H1 (cell line): ENCODE measurements around the gene INAVA. TPM values are rescaled to one million over a fixed set of nuclear protein-coding genes. Genes with fewer than 3 reads are reported as not detected.

ENCODE experiments used
- CTCF ChIA-PET: fragments of 300-600 bp; sonication (Branson Sonifier 250); formaldehyde crosslinking; loops from one replicate; lab custom pipeline; 2021; ENCODE audit not compliant: partially characterized antibody; lab: Charles Lee
- POLR2A ChIA-PET: fragments of 300-600 bp; sonication (Branson Sonifier 250); formaldehyde crosslinking; loops from one replicate; lab custom pipeline; 2021; ENCODE audit warnings: inconsistent platforms; ENCODE audit not compliant: partially characterized antibody; lab: Charles Lee
- DNase-seq, 2 experiments: peaks; one replicate each; pipeline versions ENCODE4 v3.0.0 to v3.0.0-alpha.2; 2010 to 2022; ENCODE audit warnings: low spot score in 2 of 2, low read depth in 1 of 2, mixed read lengths in 1 of 2
- FAIRE-seq: peaks from 2 replicates; lab custom pipeline; 2011; peaks lifted over from hg19 to GRCh38; lab: Jason Lieb, UNC
- H2AFZ ChIP-seq: 2 replicates; pipeline ENCODE4 v1.8.1; 2012; ENCODE audit warnings: low read length, inconsistent platforms
- H2AK5ac ChIP-seq: 2 replicates; pipeline ENCODE4 v1.6.1; 2013; ENCODE audit warnings: low read depth, low read length
- H2BK120ac ChIP-seq: replicated peaks from 2 replicates; pipeline ENCODE3; 2013; ENCODE audit warnings: low read depth, low read length, inconsistent platforms
- H2BK12ac ChIP-seq: 2 replicates; pipeline ENCODE4 v1.6.1; 2013; ENCODE audit warnings: low read depth, low read length
- H2BK15ac ChIP-seq: 2 replicates; pipeline ENCODE4 v1.6.1; 2013; ENCODE audit warnings: low read length
- H2BK20ac ChIP-seq: 2 replicates; pipeline ENCODE4 v1.6.1; 2013; ENCODE audit warnings: low read length
- H2BK5ac ChIP-seq: 2 replicates; pipeline ENCODE4 v1.6.1; 2013; ENCODE audit warnings: low read depth, low read length
- H3K14ac ChIP-seq: 2 replicates; pipeline ENCODE4 v1.6.1; 2013; ENCODE audit warnings: inconsistent platforms; ENCODE audit not compliant: insufficient read length
- H3K18ac ChIP-seq: 2 replicates; pipeline ENCODE4 v1.6.1; 2013; ENCODE audit warnings: low read length; ENCODE audit errors: extremely low read depth
- H3K23ac ChIP-seq: 2 replicates; pipeline ENCODE4 v1.6.1; 2013; ENCODE audit warnings: inconsistent platforms; ENCODE audit not compliant: insufficient read length
- H3K23me2 ChIP-seq: 2 replicates; pipeline ENCODE4 v1.6.1; 2013; ENCODE audit warnings: low read depth, low read length
- H3K27ac ChIP-seq: 2 replicates; pipeline ENCODE4 v1.6.1; 2011; ENCODE audit warnings: low read depth, low read length, inconsistent platforms
- H3K27me3 ChIP-seq, 4 experiments: replicated peaks in 1 of 4; 1 replicate in 1 of 4; 2 replicates in 3 of 4; pipeline versions ENCODE4 v1.6.1 to v1.8.1; 2011 to 2013; ENCODE audit warnings: low read length in 3 of 4, mild to moderate bottlenecking in 3 of 4, inconsistent platforms in 2 of 4, mixed read lengths in 2 of 4, moderate library complexity in 1 of 4; ENCODE audit not compliant: control insufficient read depth in 3 of 4, insufficient read depth in 3 of 4; ENCODE audit errors: extremely low read depth in 1 of 4
- H3K36me3 ChIP-seq, 4 experiments: 2 replicates each; pipeline versions ENCODE4 v1.6.1 to v1.8.1; 2011 to 2013; ENCODE audit warnings: mild to moderate bottlenecking in 4 of 4, low read length in 3 of 4, moderate library complexity in 2 of 4, control low read depth in 1 of 4, inconsistent platforms in 1 of 4; ENCODE audit not compliant: insufficient read depth in 4 of 4, control insufficient read depth in 2 of 4
- H3K4ac ChIP-seq: replicated peaks from 2 replicates; pipeline ENCODE3; 2013; ENCODE audit warnings: low read length, low read depth, mixed read lengths, inconsistent platforms; ENCODE audit not compliant: insufficient read length
- H3K4me1 ChIP-seq, 4 experiments: replicated peaks in 1 of 4; 1 replicate in 1 of 4; 2 replicates in 3 of 4; pipeline versions ENCODE4 v1.6.1 to v1.8.1; 2011 to 2013; ENCODE audit warnings: low read length in 3 of 4, inconsistent platforms in 2 of 4, mixed read lengths in 1 of 4; ENCODE audit not compliant: insufficient read depth in 4 of 4, control insufficient read depth in 3 of 4
- H3K4me2 ChIP-seq, 2 experiments: 2 replicates each; pipeline versions ENCODE4 v1.6.1 to v1.8.1; 2011 to 2013; ENCODE audit warnings: low read depth in 2 of 2, low read length in 2 of 2, control low read depth in 1 of 2, inconsistent platforms in 1 of 2, mild to moderate bottlenecking in 1 of 2; ENCODE audit not compliant: insufficient read depth in 1 of 2
- H3K4me3 ChIP-seq, 4 experiments: fragments of 200-600, 300-600 bp in 1 of 4; sonication (generic), shearing (Covaris generic), sonication (Bioruptor Twin) in 1 of 4; 2 replicates each; pipeline versions ENCODE4 v1.5.1 to v1.8.1; 2011 to 2016; ENCODE audit warnings: low read length in 4 of 4, low read depth in 3 of 4, control low read depth in 2 of 4, inconsistent platforms in 2 of 4, mild to moderate bottlenecking in 2 of 4, mixed read lengths in 1 of 4, moderate library complexity in 1 of 4; ENCODE audit not compliant: insufficient read depth in 2 of 4; ENCODE audit errors: extremely low read depth in 1 of 4
- H3K56ac ChIP-seq: replicated peaks from 2 replicates; pipeline ENCODE3; 2013; ENCODE audit warnings: low read depth, mild to moderate bottlenecking, mixed read lengths, low read length, inconsistent platforms; ENCODE audit not compliant: insufficient read length
- H3K79me1 ChIP-seq: 2 replicates; pipeline ENCODE4 v1.6.1; 2013; ENCODE audit warnings: low read depth, low read length, control low read depth
- H3K79me2 ChIP-seq, 2 experiments: 2 replicates each; pipeline versions ENCODE4 v1.6.1 to v1.8.1; 2012 to 2013; ENCODE audit warnings: low read length in 2 of 2, mild to moderate bottlenecking in 2 of 2, inconsistent platforms in 1 of 2; ENCODE audit not compliant: insufficient read depth in 2 of 2, control insufficient read depth in 1 of 2
- H3K9ac ChIP-seq, 4 experiments: replicated peaks in 1 of 4; 1 replicate in 1 of 4; 2 replicates in 3 of 4; pipeline versions ENCODE4 v1.6.1 to v1.8.1; 2011 to 2013; ENCODE audit warnings: low read depth in 3 of 4, low read length in 3 of 4, control low read depth in 2 of 4, mild to moderate bottlenecking in 2 of 4, moderate library complexity in 2 of 4, inconsistent platforms in 1 of 4; ENCODE audit errors: extremely low read depth in 1 of 4
- H3K9me3 ChIP-seq, 2 experiments: 2 replicates each; pipeline versions ENCODE4 v1.6.1 to v1.8.1; 2012 to 2013; ENCODE audit warnings: mild to moderate bottlenecking in 2 of 2, moderate library complexity in 2 of 2, control low read depth in 1 of 2, inconsistent platforms in 1 of 2, low read depth in 1 of 2, low read length in 1 of 2, mixed read lengths in 1 of 2; ENCODE audit not compliant: insufficient read depth in 2 of 2
- H4K20me1 ChIP-seq, 2 experiments: replicated peaks in 1 of 2; 2 replicates each; pipeline versions ENCODE3 to v1.8.1; 2011 to 2013; ENCODE audit warnings: inconsistent platforms in 2 of 2, low read length in 2 of 2, mild to moderate bottlenecking in 1 of 2; ENCODE audit not compliant: insufficient read depth in 2 of 2, control insufficient read depth in 1 of 2
- H4K5ac ChIP-seq: 2 replicates; pipeline ENCODE4 v1.6.1; 2013; ENCODE audit warnings: low read length, low read depth, mixed read lengths, inconsistent platforms; ENCODE audit not compliant: insufficient read length
- H4K8ac ChIP-seq: 2 replicates; pipeline ENCODE4 v1.8.0; 2013; ENCODE audit warnings: mild to moderate bottlenecking, moderate library complexity, low read length, inconsistent platforms; ENCODE audit not compliant: insufficient read depth; ENCODE audit errors: extremely low read depth
- H4K91ac ChIP-seq: replicated peaks from 2 replicates; pipeline ENCODE3; 2013; ENCODE audit warnings: low read length, mixed read lengths, inconsistent platforms; ENCODE audit not compliant: insufficient read length
- ASH2L ChIP-seq: fragments of 200-600, 300-600 bp; sonication (generic); IDR thresholded peaks from one replicate; pipeline ENCODE4 v1.7.1; 2017; ENCODE audit warnings: low read length
- CBX5 ChIP-seq: fragments of 300-800, 300-1000 bp; sonication (generic); IDR thresholded peaks from 2 replicates; pipeline ENCODE4 v1.7.1; 2016; ENCODE audit warnings: antibody characterized with exemption, low read length, low read depth
- CEBPB ChIP-seq: IDR thresholded peaks from 2 replicates; pipeline ENCODE4 v1.6.1; 2012; ENCODE audit warnings: low read depth, low read length
- EGR1 ChIP-seq: IDR thresholded peaks from 2 replicates; pipeline ENCODE4 v1.6.1; 2011; ENCODE audit warnings: low read depth, low read length, borderline replicate concordance
- EP300 ChIP-seq, 2 experiments: IDR thresholded peaks; 1 replicate in 1 of 2; 2 replicates in 1 of 2; pipeline ENCODE4 v1.6.1; 2011 to 2012; ENCODE audit warnings: low read depth in 2 of 2, low read length in 2 of 2, mild to moderate bottlenecking in 2 of 2, borderline replicate concordance in 1 of 2, inconsistent platforms in 1 of 2, moderate library complexity in 1 of 2
- EZH2 ChIP-seq: fragments of 200-600 bp; sonication (generic); IDR thresholded peaks from 2 replicates; pipeline ENCODE4 v1.7.1; 2012; ENCODE audit warnings: low read depth, mild to moderate bottlenecking, moderate library complexity, low read length, inconsistent platforms; ENCODE audit not compliant: severe bottlenecking
- GTF2F1 ChIP-seq: IDR thresholded peaks from 2 replicates; pipeline ENCODE4 v1.6.1; 2012; ENCODE audit warnings: low read depth, low read length, improper control_type of control experiment, borderline replicate concordance
- MAFK ChIP-seq: IDR thresholded peaks from 2 replicates; pipeline ENCODE4 v1.6.1; 2012; ENCODE audit warnings: low read depth, mild to moderate bottlenecking, improper control_type of control experiment, low read length
- POU5F1 ChIP-seq: IDR thresholded peaks from 2 replicates; pipeline ENCODE4 v1.6.1; 2011; ENCODE audit warnings: low read depth, mild to moderate bottlenecking, low read length, moderate library complexity
- RXRA ChIP-seq: IDR thresholded peaks from 2 replicates; pipeline ENCODE4 v1.6.1; 2011; ENCODE audit warnings: low read depth, mild to moderate bottlenecking, low read length, moderate library complexity; ENCODE audit not compliant: insufficient read depth
- SIRT6 ChIP-seq: IDR thresholded peaks from one replicate; pipeline ENCODE4 v1.7.1; 2012; ENCODE audit warnings: low read length, inconsistent platforms
- SP4 ChIP-seq: IDR thresholded peaks from 2 replicates; pipeline ENCODE4 v1.6.1; 2012; ENCODE audit warnings: low read length, inconsistent platforms
- whole genome bisulfite sequencing, 2 experiments: shearing (Covaris generic) in 1 of 2; methylation state at CpG; one replicate each; pipeline versions ENCODE4 v1.1.6 to v1.1.7; 2013 to 2015; ENCODE audit warnings: low lambda C conversion rate in 2 of 2, mixed read lengths in 2 of 2, inconsistent platforms in 1 of 2, low coverage in 1 of 2, missing lambda C conversion rate in 1 of 2; ENCODE audit not compliant: insufficient replicate concordance in 2 of 2, insufficient coverage in 1 of 2, insufficient read length in 1 of 2; ENCODE audit errors: extremely low coverage in 1 of 2, missing lambda C conversion rate in 1 of 2; 5-methylcytosine and 5-hydroxymethylcytosine counted together
- polyA plus RNA-seq, 7 experiments: library from polyadenylated mRNA; depleted of rRNA in 3 of 7; stranded (reverse) in 5 of 7; unstranded in 2 of 7; fragments of >200 nt in 5 of 7; fragments of 200-250 nt in 2 of 7; gene quantifications; 1 replicate in 5 of 7; 2 replicates in 1 of 7; 4 replicates in 1 of 7; pipeline versions ENCODE4 v1.2.1 to v1.2.3, GENCODE V29; 2011 to 2013; ENCODE audit warnings: missing spikeins in 2 of 7, mixed read lengths in 2 of 7
- total RNA-seq: library from RNA; stranded (reverse); fragmentation: NEBNext Ultra II Directional; extraction: Animal tissue kit (Norgen Biotek cat#: 25700); gene quantifications from 2 replicates; pipeline ENCODE4 v1.2.1, GENCODE V29; 2021

Gene INAVA
- total and polyA plus RNA-seq, 2 of the 8 experiments (the other 6 are each of a cell fraction or from before 2014, with no cell fraction given): 46.8 to 49.3 TPM

DNA sequence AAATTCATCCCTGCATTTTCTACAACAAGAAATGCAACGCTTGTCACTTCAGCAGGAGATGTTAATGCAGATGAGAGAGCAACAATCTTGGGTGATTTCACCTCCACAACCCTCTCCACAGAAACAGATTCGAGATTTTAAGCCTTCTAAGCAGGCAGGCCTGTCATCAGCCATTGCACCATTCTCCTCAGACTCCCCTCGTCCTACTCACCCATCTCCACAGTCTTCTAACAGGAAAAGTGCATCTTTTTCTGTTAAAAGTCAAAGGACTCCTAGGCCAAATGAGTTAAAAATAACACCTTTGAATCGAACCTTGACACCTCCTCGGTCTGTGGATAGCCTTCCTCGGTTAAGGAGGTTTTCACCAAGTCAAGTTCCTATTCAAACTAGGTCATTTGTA lies 45.3 kb upstream of the INAVA start:
- H3K79me2 ChIP-seq: no peaks in the 10 kb centered on the region
- TF ChIP-seq EZH2: no peak
- TF ChIP-seq EP300 (IDR thresholded peaks at IDR 0.05; ENCODE audit: borderline replicate concordance in 1 of 2, low read depth in 2 of 2, low read length in 2 of 2): no peak
- no peak for TF ChIP-seq SP4
- TF ChIP-seq MAFK: no peak
- TF ChIP-seq SIRT6: no peak
- no peak for TF ChIP-seq CBX5
- no peak for TF ChIP-seq GTF2F1
- TF ChIP-seq POU5F1: no peak
- TF ChIP-seq EGR1: no peak
- no peak for TF ChIP-seq RXRA
- TF ChIP-seq CEBPB: no peak
- no peak for TF ChIP-seq ASH2L

More for the DNA sequence above, 45.3 kb upstream of the INAVA start:
- Histone ChIP-seq H4K20me1 (no peaks in the 10 kb centered on the region), H2AK5ac (no peak overlapping the region), H3K27ac (no peak overlapping the region), H2AFZ (no peak overlapping the region), H4K91ac (no peak overlapping the region), H3K4ac (no peak overlapping the region), H3K9ac (no peak overlapping the region), H2BK12ac (no peak overlapping the region), H3K4me1 (no peaks in the 10 kb centered on the region), H3K79me1 (no peaks in the 10 kb centered on the region), H4K5ac (no peak overlapping the region), H3K4me3 (no peak overlapping the region), H3K9me3 (no peaks in the 10 kb centered on the region), H3K14ac (no peak overlapping the region), H2BK5ac (no peak overlapping the region), H3K4me2 (no peak overlapping the region), H3K36me3 (peaks cover 0 to 41% (median 25%) of the 10 kb centered on the region in 4 experiments; a peak in 6 of 8 replicates), H3K23ac (no peak overlapping the region), H3K23me2 (no peaks in the 10 kb centered on the region), H2BK20ac (no peak overlapping the region), H3K18ac (no peak overlapping the region), H3K27me3 (no peaks in the 10 kb centered on the region), H2BK15ac (no peak overlapping the region), H2BK120ac (no peak overlapping the region), H3K56ac (no peak overlapping the region), H4K8ac (no peak overlapping the region)
- WGBS, 2 experiments: 93% methylated on average over 6 of the region's 6 CpGs; no CpG with 5 or more reads in 1 of the 2 experiments
- FAIRE-seq (no peak), DNase-seq (no peak)
- POLR2A ChIA-PET: interaction anchor here (1.3 kb wide), 1 partner anchor 56 kb away, joined by 3 read pairs; no protein-coding TSS in a partner anchor
- CTCF ChIA-PET: interaction anchor here (0.6 kb wide), 1 partner anchor 221 kb away, joined by 4 read pairs; no protein-coding TSS in a partner anchor
